Mesendoderm (in vitro differentiated cells): ENCODE measurements around the gene CCDC187.

Experiments
- DNase-seq: peaks from one replicate; pipeline ENCODE4 v3.0.0; 2013
- H2AK5ac ChIP-seq: 2 replicates; pipeline ENCODE4 v1.6.1; 2013; ENCODE audit warnings: low read length, inconsistent platforms
- H2BK120ac ChIP-seq: 2 replicates; pipeline ENCODE4 v1.6.1; 2013; ENCODE audit warnings: low read depth, mild to moderate bottlenecking, low read length, moderate library complexity, mixed read lengths
- H2BK15ac ChIP-seq: replicated peaks from 2 replicates; pipeline ENCODE4 v1.6.1; 2013; ENCODE audit warnings: low read depth, mild to moderate bottlenecking, moderate library complexity
- H2BK5ac ChIP-seq: 2 replicates; pipeline ENCODE4 v1.6.1; 2013; ENCODE audit warnings: low read length, inconsistent platforms
- H3K18ac ChIP-seq: 2 replicates; pipeline ENCODE4 v1.6.1; 2013; ENCODE audit warnings: mild to moderate bottlenecking, low read length, mixed read lengths
- H3K23ac ChIP-seq: one replicate; pipeline ENCODE4 v1.6.1; 2013; ENCODE audit warnings: low read length
- H3K27ac ChIP-seq: 2 replicates; pipeline ENCODE4 v1.5.1; 2013; ENCODE audit warnings: low read depth, mild to moderate bottlenecking, inconsistent platforms, low read length, moderate library complexity
- H3K27me3 ChIP-seq: 2 replicates; pipeline ENCODE4 v1.6.1; 2013; ENCODE audit warnings: low read length, control low read depth, mild to moderate bottlenecking, inconsistent platforms; ENCODE audit not compliant: insufficient read depth, poor library complexity
- H3K36me3 ChIP-seq: 2 replicates; pipeline ENCODE4 v1.6.1; 2013; ENCODE audit warnings: low read length, inconsistent platforms; ENCODE audit not compliant: control insufficient read depth, insufficient read depth
- H3K4ac ChIP-seq: one replicate; pipeline ENCODE4 v1.6.1; 2013; ENCODE audit warnings: low read depth, mild to moderate bottlenecking, low read length, moderate library complexity
- H3K4me1 ChIP-seq: 2 replicates; pipeline ENCODE4 v1.6.1; 2013; ENCODE audit warnings: low read depth, low read length, inconsistent platforms; ENCODE audit not compliant: control insufficient read depth
- H3K4me2 ChIP-seq: 2 replicates; pipeline ENCODE4 v1.6.1; 2013; ENCODE audit warnings: low read length
- H3K4me3 ChIP-seq: 2 replicates; pipeline ENCODE4 v1.5.1; 2013; ENCODE audit warnings: mild to moderate bottlenecking, low read length
- H3K56ac ChIP-seq: one replicate; pipeline ENCODE4 v1.6.1; 2013; ENCODE audit warnings: low read length
- H3K79me1 ChIP-seq: 2 replicates; pipeline ENCODE4 v1.6.1; 2013; ENCODE audit warnings: low read length, inconsistent platforms
- H3K79me2 ChIP-seq: 2 replicates; pipeline ENCODE4 v1.6.1; 2013; ENCODE audit warnings: mild to moderate bottlenecking, low read length; ENCODE audit not compliant: control insufficient read depth, insufficient read depth
- H3K9ac ChIP-seq: 2 replicates; pipeline ENCODE4 v1.6.1; 2013; ENCODE audit warnings: low read length, inconsistent platforms
- H4K5ac ChIP-seq: one replicate; pipeline ENCODE4 v1.6.1; 2013; ENCODE audit warnings: low read length
- H4K8ac ChIP-seq: one replicate; pipeline ENCODE4 v1.6.1; 2013; ENCODE audit warnings: low read depth, mild to moderate bottlenecking, control low read depth, low read length, moderate library complexity
- WGBS: extraction: QIAGEN DNeasy Blood & Tissue Kit; methylation state at CpG from one replicate; pipeline ENCODE4 v1.1.7; 2013; ENCODE audit warnings: low lambda C conversion rate, missing lambda C conversion rate; ENCODE audit not compliant: insufficient coverage; ENCODE audit errors: extremely low coverage; 5-methylcytosine and 5-hydroxymethylcytosine counted together

Gene CCDC187

GRCh38 chr9:136314944-136315343 lies 11.1 kb upstream of the CCDC187 start:
- Histone ChIP-seq H3K27ac (no peak overlapping the region), H3K4me2 (no peak overlapping the region), H3K4ac (no peak overlapping the region), H3K36me3 (no peaks in the 10 kb centered on the region), H3K18ac (no peak overlapping the region), H4K8ac (no peak overlapping the region), H3K4me1 (no peaks in the 10 kb centered on the region), H3K4me3 (no peak overlapping the region), H3K23ac (no peak overlapping the region), H3K27me3 (no peaks in the 10 kb centered on the region), H4K5ac (no peak overlapping the region), H2BK120ac (no peak overlapping the region), H3K79me2 (no peaks in the 10 kb centered on the region), H2AK5ac (no peak overlapping the region), H2BK15ac (no peak overlapping the region), H3K79me1 (no peaks in the 10 kb centered on the region), H3K9ac (no peak overlapping the region), H3K56ac (no peak overlapping the region), H2BK5ac (no peak overlapping the region)
- no peak for DNase-seq
- no CpG with 5 or more reads among the region's 4 CpGs for WGBS

DNA sequence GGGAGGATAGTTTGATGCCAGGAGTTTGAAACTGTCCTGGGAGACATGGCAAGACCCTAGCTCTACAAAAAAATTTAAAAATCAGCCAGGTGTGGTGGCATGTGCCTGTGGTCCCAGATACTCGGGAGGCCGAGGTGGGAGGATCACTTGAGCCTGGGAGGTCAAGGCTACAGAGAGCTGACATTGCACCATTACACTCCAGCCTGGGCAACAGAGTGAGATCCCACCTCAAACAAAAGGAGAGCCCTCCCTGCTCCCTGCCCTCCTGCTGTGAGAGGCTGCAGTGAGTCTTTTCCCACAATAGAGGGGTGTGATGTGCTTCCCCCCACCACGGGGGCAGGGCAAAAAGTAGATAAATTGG lies 10.1 kb upstream of the CCDC187 start:
- no CpG with 5 or more reads among the region's 3 CpGs for WGBS

DNA sequence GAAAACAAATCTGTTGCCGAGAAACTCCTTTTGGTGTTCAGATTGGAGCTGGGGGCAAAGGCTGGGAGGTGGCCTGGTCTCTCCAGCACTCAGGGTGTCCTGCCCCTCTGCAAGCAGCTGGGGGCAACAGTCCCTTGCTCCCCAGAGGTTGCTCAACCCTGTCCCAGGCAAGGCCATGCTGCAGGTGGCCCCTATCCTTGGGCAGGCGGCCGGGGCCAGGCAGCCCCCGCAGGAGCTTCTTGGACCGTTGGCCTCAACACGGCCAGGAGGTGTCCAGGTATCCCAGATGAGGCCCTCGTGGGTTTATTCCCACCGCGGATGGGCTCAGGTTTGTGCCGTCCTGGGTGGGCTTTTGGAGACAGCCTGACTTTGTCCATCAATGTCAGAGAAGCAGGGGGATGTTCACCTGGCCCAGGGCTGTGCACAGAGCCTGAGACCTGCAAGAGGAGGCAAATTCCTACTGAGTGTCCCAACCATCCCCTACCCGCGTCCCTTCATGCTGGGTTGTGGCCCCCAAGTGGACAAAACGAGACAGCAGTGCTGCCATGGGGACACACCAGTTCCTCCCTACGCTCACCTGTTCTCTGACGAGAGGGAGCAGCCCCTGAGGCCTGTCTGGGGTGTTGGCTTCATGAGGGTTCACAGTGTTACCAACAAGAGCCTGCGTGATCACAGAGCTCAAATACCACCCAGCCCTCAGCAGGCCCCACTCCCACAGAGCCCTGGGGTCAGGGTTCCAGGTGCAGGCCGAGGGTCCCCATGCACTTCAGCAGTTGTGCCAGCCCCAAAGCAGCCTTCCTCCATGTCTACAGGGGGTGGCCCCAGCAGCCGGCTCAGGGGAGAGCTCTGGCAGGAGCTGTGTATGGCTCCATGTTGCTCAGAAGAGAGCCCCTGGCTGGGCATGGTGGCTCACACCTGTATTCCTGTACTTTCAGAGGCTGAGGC lies 9.5 kb upstream of the CCDC187 start:
- H3K79me2 ChIP-seq: no peaks in the 10 kb centered on the region
- H3K36me3 ChIP-seq: no peaks in the 10 kb centered on the region
- no peak overlapping the region for H2BK120ac ChIP-seq
- no peak overlapping the region for H3K4me2 ChIP-seq
- H3K18ac ChIP-seq: no peak overlapping the region
- H3K56ac ChIP-seq: no peak overlapping the region
- no CpG with 5 or more reads among the region's 18 CpGs for WGBS
- no peak overlapping the region for H3K27ac ChIP-seq
- no peaks in the 10 kb centered on the region for H3K79me1 ChIP-seq
- H3K9ac ChIP-seq: no peak overlapping the region
- no peak overlapping the region for H3K23ac ChIP-seq
- no peak overlapping the region for H4K5ac ChIP-seq
- H3K4me3 ChIP-seq: no peak overlapping the region
- no peaks in the 10 kb centered on the region for H3K27me3 ChIP-seq
- H2AK5ac ChIP-seq: no peak overlapping the region
- H2BK5ac ChIP-seq: no peak overlapping the region
- H2BK15ac ChIP-seq: no peak overlapping the region
- no peak overlapping the region for H3K4ac ChIP-seq
- no peaks in the 10 kb centered on the region for H3K4me1 ChIP-seq
- H4K8ac ChIP-seq: no peak overlapping the region
- no peak for DNase-seq

More for the DNA sequence above, 10.1 kb upstream of the CCDC187 start:
- Histone ChIP-seq H3K4ac (no peak overlapping the region), H2BK120ac (no peak overlapping the region), H4K5ac (no peak overlapping the region), H3K79me2 (no peaks in the 10 kb centered on the region), H3K79me1 (no peaks in the 10 kb centered on the region), H2BK5ac (no peak overlapping the region), H3K56ac (no peak overlapping the region), H3K18ac (no peak overlapping the region), H4K8ac (no peak overlapping the region), H3K27me3 (no peaks in the 10 kb centered on the region), H3K27ac (no peak overlapping the region), H3K36me3 (no peaks in the 10 kb centered on the region), H3K4me2 (no peak overlapping the region), H2AK5ac (no peak overlapping the region), H3K9ac (no peak overlapping the region), H2BK15ac (no peak overlapping the region), H3K4me1 (no peaks in the 10 kb centered on the region), H3K4me3 (no peak overlapping the region), H3K23ac (no peak overlapping the region)
- no peak for DNase-seq

DNA sequence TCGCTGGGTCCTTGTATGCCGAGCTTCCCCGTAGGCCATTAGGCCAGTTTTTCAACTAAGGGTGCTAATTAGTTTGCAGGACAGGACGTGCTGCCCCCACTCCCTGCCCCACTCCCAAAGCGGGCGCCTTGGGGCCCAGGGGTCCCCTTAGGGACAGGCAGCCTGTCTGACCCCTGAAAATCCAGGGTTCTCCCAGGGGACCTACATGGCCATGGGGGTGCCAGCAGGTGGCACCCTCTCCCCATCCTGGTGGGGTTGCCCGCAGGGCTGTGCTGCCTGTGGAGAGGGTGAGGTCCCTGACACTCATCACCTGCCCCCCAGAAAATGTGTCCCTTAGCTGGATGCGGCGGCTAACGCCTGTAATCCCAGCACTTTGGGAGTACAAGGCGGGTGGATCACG lies 8.5 kb upstream of the CCDC187 start:
- Histone ChIP-seq H2BK120ac (no peak overlapping the region), H3K23ac (no peak overlapping the region), H3K4me1 (no peaks in the 10 kb centered on the region), H4K5ac (no peak overlapping the region), H3K4ac (no peak overlapping the region), H3K4me2 (no peak overlapping the region), H2AK5ac (no peak overlapping the region), H3K9ac (no peak overlapping the region), H4K8ac (no peak overlapping the region), H2BK15ac (no peak overlapping the region), H3K4me3 (no peak overlapping the region), H2BK5ac (no peak overlapping the region), H3K27me3 (no peaks in the 10 kb centered on the region), H3K79me2 (no peaks in the 10 kb centered on the region), H3K56ac (no peak overlapping the region), H3K36me3 (no peaks in the 10 kb centered on the region), H3K18ac (no peak overlapping the region), H3K79me1 (no peaks in the 10 kb centered on the region), H3K27ac (no peak overlapping the region)
- no CpG with 5 or more reads among the region's 12 CpGs for whole genome bisulfite sequencing
- DNase-seq: no peak

DNA sequence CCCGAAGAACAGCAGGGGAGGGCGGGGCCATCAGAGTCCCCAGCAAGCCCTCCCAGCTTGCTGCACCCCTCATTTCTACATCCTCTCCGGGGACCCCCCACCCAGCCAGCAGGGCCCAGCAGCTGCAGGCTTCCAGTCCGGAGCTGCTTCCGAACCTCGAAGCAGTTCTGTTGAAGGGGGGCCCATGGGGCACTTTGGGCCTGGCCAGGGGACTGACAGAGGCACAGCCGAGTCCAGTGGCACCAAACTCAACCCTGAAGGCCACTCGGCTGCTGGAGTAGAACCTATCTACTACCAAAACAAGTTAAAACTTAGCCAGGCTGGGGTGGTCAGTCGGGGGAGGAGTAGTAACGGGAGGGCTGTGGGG lies 8.1 kb upstream of the CCDC187 start:
- H3K4ac ChIP-seq: no peak overlapping the region
- no peak overlapping the region for H2BK5ac ChIP-seq
- H3K4me3 ChIP-seq: no peak overlapping the region
- H3K79me2 ChIP-seq: no peaks in the 10 kb centered on the region
- no peak overlapping the region for H3K23ac ChIP-seq
- H3K9ac ChIP-seq: no peak overlapping the region
- no peak overlapping the region for H3K18ac ChIP-seq
- DNase-seq: no peak
- H3K36me3 ChIP-seq: no peaks in the 10 kb centered on the region
- no CpG with 5 or more reads among the region's 10 CpGs for WGBS
- H2BK120ac ChIP-seq: no peak overlapping the region
- H3K79me1 ChIP-seq: no peaks in the 10 kb centered on the region
- H2AK5ac ChIP-seq: no peak overlapping the region
- H3K27me3 ChIP-seq: no peaks in the 10 kb centered on the region
- no peak overlapping the region for H3K56ac ChIP-seq
- no peak overlapping the region for H3K27ac ChIP-seq
- no peak overlapping the region for H3K4me2 ChIP-seq
- no peak overlapping the region for H4K8ac ChIP-seq
- H4K5ac ChIP-seq: no peak overlapping the region
- no peak overlapping the region for H2BK15ac ChIP-seq
- no peaks in the 10 kb centered on the region for H3K4me1 ChIP-seq
